AG20443 (cell line): ENCODE results near the gene TAC3.
A peak's percentile ranks its signal among the peaks of the same experiment; 100 is the strongest.
"Not testable (repeated sequence)": the region's sequence is repeated elsewhere in the genome, so short reads cannot be mapped to it uniquely, and the experiment has no call there.

Experiments used
- DNase-seq: peaks from one replicate; pipeline ENCODE4 v3.0.0; 2012; ENCODE audit warnings: low spot score, mixed read lengths

The TAC3 gene

DNA sequence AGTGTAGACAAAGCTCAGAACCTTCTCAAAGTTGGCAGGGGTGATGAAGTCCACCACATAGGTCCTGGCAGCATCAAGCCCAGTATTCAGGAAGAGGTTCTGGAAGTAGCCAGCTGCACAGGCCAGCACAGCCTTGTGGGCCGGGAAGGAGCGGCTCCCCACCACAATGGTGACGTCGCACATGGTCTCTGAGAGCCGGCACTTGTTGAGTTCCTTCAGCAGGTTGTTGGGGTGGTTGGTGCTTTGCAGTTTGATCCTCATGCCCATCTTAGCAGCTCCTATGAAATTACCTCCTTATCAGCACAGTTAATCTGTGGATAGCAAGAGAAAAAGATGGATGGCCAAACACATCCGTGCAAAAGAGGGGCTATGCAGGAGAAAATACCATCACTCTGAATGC lies 11.7 kb downstream of the TAC3 start:
- DNase-seq = no peak

DNA sequence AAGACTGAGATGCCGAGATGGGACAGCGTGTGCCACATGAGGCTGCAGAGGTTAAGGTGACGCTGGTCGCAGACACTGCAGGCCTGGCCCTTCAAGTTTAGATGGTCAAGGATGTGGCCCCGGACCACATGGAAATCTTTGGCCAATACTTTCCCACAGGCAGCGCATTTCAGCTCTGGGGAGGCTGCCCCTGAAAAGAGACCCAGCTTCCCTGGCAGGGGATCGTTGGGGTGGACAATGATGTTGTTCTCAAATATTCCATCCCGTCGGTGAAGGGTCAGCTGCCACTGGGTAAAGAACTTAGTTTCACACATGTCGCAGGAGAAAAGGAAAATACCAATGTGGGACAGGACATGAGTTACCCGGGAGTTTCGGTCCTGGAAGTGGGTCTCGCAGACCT lies 12.9 kb downstream of the TAC3 start:
- no peak for DNase-seq

DNA sequence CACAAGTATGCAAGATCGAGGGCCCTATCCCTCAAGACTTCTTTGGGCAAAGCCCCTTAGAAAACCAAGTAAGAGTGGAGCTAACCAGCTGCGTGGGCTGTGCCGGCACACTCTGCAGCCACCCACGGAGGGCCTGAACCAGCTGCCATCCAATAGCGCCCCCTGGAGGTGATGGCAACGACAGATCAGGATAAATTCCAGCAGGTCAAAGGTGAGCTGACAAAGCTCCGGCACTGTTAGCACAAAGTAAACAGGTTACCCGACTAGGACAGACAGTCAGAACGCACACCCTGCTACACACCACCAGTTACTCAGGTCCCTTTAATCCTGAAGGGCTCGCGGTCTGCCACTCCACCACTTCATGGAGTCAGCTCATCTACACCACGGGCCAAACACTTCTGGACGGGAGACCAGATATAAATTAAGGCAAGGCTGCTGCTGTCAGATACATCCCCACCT lies 14.9 kb downstream of the TAC3 start:
- DNase-seq = peak; percentile 84

DNA sequence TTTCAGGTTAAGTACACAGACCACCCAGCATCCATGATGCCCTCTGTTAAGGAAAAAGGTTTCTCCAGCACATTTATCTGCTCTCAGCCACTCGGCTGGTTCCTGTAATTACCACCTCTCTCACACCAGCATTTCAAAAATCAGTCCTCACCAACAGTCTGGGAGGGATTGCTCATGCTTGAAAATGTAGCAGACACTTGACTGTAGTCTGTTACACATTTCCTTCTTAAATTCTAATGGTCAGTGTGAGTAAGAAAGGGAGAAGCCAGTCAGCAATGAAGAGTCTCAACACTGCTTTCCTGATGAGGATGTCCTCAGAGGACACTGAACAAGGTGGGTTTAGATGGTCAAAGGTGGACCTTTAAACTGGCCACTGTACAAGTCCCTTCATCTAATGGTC lies 15.9 kb downstream of the TAC3 start:
- no peak for DNase-seq

DNA sequence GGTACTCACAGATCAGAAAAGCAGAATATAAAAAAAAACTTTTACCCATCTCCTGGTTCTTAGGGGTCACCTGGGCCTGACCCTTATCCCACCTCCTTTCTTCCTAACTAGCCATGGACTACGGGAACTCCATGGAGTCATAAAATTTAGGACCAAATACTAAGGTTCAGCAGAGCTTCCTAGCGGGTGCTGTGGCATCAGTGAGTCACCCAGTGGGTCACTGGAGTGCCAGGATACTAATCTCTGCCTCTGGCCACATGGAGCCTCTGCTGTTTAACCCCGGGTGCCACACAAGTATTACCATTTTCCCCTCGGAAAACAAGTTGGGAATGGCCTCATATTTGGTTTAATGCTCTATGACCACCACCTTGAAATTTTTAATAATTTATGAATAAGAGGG lies 16.9 kb downstream of the TAC3 start:
- no peak for DNase-seq

DNA sequence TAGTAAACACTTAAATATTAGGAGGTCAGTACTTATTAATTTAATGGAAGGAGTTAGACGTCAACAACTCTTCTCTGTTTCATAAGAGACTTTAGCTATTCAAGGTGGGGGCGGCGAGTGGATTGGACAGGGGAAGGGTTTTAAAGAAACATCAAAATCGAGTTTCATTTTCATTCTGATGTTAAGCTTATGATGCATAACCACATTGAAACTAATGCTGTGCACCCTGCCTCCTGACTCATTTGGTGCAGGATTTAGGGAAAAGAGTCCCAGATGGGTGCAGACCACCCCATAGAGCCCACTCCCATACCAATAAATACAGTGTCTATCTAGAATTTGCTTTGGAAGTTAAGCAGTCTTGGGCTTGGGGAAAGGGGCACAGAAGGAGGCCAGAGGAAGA lies 17.3 kb downstream of the TAC3 start:
- DNase-seq = no peak

DNA sequence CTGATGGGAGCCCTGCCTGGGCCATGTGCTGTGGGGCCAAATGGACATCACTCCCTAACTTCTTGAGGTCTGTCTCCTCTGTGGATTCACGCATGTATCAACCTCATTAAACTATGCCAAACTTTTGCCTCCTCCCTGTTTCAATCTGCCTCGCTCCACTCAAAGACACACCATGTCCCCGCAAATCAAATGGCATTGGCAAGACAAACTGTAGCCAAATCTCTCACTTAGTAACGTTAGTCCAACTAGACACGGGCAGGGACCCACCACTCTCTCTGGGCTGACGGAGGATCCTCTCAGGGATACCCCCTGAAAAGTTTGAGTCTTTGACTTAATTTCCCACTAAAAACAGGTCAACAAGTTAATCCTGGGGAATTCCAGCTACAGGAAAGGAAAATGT lies 18.0 kb downstream of the TAC3 start:
- no peak for DNase-seq

DNA sequence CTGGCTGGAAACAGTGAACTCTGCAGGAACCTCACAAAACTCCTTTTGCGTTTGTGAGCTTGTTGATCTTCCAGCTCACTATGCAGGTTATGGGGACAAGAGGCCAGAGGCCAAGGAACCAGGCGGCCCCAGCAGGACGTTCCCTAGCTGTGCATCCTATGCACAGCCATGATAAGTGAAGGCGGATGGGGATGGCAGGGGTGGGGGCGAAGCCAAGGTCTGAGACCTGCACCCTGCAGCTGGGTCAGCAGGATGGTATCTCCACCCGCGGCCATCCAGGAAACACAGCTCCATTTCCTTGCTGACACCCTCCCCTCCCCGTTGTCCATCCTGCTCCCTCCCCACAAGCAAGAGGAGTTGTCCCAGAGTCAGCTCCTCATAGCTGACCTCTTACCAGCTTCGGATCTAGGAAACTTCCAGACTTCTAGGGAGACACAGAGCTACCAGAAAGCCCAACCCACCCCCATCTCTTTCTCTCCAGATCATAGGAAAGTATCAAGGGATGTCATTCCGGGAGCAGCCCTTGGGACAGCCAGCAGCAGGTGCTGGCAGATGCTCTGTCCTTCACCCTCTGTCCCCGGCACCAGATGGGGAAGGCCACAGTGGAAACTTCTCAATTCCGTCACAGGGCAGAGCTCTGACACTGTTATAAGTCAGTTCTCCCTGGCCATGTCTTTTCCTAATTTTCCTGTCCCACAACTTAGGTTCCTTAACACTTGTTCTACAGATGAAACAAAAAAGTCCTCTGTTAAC lies 19.4 kb downstream of the TAC3 start:
- DNase-seq = no peak

DNA sequence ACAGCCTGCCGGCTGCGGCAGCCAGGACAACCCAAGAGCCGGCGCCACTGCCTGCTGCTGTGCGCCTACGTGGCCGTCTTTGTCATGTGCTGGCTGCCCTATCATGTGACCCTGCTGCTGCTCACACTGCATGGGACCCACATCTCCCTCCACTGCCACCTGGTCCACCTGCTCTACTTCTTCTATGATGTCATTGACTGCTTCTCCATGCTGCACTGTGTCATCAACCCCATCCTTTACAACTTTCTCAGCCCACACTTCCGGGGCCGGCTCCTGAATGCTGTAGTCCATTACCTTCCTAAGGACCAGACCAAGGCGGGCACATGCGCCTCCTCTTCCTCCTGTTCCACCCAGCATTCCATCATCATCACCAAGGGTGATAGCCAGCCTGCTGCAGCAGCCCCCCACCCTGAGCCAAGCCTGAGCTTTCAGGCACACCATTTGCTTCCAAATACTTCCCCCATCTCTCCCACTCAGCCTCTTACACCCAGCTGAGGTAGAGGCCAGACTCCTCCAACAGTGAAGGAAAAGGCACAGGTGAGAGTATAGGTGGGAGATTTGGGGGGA lies 20.3 kb downstream of the TAC3 start:
- DNase-seq = no peak

DNA sequence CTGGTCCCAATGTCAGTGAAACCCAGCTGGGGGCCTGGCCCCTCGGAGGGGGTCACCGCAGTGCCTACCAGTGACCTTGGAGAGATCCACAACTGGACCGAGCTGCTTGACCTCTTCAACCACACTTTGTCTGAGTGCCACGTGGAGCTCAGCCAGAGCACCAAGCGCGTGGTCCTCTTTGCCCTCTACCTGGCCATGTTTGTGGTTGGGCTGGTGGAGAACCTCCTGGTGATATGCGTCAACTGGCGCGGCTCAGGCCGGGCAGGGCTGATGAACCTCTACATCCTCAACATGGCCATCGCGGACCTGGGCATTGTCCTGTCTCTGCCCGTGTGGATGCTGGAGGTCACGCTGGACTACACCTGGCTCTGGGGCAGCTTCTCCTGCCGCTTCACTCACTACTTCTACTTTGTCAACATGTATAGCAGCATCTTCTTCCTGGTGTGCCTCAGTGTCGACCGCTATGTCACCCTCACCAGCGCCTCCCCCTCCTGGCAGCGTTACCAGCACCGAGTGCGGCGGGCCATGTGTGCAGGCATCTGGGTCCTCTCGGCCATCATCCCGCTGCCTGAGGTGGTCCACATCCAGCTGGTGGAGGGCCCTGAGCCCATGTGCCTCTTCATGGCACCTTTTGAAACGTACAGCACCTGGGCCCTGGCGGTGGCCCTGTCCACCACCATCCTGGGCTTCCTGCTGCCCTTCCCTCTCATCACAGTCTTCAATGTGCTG lies 21.0 kb downstream of the TAC3 start:
- DNase-seq = no peak

DNA sequence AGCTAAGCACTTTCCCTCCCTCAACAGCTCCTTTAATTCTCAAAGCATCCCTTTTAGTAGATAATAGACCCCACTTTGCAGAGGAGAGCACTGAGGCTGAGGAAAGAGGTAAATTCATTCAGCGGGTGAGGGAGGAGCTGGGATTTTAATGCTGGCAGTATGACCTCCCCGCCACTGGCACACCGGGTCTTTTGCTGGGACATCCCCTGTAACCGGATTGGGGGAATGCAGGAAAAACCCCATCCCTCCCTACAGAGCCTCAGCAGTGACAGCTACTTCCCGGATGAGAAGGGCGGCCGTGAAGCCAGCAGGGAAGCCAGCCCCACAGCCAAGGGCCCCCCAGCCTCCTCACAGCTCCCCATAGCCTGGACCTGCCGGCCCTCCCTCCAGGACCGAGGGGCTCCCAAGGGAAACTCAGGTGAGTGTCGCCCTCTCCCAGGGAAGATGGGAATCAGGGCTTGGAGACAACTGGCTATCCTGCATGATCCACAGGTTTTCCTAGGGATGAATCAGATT lies 22.0 kb downstream of the TAC3 start:
- DNase-seq = no peak

DNA sequence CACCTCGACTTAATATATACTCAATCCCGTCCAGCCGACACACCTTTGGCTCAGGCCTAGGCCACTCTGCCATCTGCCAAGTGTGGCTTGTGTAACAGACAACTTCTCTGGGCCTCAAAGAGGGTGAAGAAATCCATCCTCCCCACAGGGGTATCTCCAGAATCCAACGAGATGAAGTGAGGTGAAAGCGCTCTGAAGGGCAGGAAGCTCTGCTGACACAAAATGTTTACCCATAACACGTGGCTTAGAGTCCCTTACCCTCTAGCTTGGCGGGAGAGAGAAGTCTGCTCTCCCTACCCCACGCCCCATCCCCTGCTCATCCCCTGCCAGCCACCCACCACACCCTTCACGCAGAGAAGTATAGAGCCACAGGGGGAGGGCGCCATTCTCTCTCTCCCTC lies 23.0 kb downstream of the TAC3 start:
- DNase-seq = no peak

DNA sequence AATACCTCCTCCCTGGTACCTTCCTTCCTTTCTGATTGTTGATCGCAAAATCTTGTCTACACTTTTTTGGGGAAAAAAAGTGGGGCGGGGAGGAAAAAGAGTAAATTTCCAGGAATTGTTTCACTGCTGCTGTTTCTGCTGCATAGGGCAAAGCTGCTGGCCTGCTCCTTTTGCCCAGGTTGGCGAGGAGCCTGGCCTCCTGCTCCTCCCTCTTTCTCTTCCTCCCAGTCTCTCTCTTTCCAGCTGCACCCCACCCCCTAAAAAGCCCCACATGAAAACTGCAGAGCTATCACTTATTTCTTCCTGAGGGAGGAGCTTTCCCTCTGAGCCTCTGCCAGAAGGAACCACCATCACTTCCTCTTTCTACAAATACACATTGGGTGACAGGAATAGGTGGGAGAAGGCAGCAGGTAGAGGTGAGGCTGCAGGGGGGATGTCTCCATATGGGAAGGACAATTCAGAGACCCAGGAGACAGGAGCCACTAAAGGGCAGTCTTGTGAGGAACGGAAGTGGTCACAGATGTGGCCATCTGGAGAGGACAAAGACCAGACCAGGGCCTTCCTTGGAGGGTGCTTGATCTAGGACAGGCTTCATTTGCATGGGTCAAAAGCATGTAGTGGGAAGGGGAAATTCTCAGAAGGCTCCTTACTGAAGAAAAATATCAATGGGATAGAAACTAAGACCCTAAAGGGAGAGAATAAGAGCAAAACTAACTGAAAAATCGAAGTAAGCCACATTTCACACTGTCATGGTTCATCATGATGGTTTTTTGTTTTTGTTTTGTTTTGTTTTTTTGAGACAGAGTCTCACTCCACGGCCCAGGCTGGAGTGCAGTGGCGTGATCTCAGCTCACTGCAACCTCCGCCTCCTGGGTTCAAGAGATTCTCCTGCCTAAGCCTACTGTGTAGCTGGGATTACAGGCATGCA lies 24.7 kb downstream of the TAC3 start:
- no peak for DNase-seq

DNA sequence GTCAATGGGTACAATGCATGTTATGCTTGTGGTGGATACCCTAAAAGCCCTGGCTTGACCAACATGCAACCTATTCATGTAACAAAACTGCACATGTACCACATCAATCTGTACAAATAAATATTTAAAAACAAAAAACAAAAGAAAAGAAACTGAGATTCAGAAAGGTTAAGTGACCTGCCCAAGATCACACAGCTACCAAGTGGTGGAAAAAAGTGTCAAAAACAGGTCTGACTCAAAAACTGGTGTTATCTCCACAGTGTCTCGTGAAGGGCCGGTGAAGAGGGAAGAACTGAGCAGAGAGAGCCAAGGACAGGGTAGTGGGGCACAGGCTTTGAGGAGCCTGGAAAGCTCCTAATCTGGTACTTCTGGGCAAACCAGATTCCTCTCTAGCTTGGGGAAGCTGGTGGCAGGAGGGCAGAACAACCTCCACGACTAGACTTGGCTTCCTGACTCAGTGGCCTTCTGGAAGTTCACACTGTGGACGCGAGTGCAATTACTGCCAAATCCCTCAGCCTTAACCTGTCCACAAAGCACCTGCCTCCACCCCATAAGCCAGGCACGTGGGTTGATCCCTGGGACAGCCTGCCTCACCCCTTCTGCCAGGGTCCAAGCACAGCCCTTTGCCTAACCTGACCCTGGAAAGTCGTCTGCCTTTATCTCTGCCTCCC lies 25.5 kb downstream of the TAC3 start:
- DNase-seq = no peak

DNA sequence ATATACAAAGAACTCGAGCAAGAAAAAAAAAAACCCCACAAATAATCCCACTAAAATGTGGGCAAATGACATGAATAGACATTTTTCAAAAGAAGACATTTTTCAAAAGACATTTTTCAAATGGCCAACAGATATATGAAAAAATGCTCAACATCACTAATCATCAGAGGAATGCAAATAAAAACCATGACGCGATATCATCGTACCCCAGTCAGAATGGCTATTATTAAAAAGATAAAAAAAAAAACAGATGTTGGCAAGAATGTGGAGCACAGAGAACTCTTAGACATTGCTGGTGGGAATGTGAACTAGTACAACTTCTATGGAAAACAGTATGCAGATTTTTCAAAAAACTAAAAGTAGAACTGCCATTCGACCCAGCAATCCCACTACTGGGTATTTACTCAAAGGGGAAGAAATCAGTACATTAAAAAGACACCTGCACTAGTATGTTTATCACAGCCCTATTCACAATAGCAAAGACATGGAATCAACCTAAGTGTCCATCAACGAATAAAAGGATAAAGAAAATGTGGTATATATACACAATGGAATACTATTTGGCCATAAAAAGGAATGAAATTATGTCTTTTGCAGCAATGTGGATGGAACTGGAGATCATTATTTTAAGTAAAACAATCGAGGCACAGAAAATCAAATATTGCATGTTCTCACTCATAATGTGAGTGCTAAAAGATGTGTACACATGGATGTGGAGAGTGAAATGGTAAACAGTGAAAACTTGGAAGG lies 26.3 kb downstream of the TAC3 start:
- DNase-seq = no peak

DNA sequence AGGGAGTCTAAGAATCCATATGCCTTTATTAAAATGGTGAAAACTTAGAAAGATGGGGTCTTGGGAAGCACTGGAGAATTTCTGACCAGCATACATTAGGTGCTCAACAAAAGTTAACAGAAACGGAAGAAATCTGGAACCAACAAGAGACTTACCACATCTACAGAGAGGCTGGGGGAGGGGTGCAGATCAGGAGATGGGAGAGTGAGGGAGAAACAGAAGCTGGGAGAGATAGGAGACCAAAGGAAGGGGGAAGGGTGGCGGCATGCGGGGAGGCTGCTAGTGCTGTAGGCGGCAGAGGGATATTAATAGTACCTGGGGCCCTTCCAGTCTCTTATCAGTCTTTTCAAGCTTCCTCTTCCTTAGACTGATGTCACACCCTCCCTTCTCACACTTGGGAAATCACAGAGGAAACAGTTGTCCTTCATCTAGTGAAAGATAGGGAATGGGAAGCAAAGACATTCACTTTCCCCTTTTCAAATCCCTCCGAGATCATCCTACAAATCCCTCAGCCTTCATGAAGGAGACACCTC lies 28.1 kb downstream of the TAC3 start:
- DNase-seq = no peak

DNA sequence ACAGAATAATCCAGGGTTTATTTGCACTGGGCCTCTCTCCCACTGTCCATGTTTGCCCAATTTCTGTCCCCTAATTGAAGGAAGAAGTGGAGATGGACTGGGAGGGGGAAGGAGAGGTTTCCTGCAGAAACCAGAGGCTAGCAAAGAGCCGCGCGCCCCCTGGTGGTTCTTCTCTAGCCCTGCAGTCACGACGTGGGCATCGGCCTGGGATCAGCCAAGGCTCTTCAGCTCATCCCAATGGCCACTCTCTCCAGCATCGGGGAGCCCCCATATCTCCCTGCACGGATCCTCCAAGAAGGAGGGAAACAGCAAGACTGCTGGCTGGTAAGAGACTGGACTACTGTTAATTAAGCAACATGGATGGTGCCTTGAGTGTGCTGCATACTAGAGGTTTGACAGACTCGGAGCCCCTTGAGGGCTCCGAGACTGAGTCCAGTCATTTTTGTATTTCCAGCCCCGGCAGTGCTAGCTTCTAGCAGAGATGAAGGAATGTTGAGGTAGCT lies 28.7 kb downstream of the TAC3 start:
- peak; percentile 90 for DNase-seq

DNA sequence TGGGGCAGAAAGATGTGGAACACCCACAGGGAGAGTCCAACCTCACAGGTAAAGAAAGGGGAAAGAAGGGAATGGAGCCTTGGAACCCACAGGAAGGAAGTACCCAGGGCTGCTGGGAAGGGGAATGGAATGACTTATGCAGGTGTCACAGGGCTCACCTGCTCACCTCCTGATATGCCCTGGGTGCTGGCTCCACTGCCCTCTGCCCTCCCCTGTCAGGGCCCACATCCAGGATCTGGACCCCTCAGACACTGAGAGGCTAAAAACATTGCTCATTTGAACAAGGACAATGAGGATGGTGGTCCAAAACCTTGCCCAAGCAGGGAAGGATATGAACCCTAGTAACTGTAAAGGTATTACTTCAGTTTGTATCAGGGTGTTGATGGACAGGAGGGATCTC lies 29.3 kb downstream of the TAC3 start:
- DNase-seq = no peak

DNA sequence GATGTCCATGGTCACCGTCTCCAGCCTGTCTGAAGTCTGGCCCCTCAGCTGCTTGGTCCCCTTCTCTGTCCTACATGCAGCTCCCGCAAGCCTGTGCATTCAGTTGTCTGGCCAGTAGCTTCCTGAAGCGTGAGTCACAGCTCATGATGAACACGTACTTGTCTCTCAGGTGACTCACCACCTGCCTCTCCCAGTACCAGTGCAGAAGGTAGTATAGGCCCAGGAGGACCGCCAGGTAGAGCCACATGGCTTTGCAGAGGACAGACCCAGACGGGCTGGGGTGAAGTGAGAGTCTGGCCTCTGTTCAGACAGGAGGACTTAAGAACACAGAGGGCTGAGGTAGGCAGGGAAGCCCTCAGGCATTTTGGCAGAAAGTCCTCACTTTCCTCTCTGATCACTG lies 30.6 kb downstream of the TAC3 start:
- not testable (repeated sequence) for DNase-seq

DNA sequence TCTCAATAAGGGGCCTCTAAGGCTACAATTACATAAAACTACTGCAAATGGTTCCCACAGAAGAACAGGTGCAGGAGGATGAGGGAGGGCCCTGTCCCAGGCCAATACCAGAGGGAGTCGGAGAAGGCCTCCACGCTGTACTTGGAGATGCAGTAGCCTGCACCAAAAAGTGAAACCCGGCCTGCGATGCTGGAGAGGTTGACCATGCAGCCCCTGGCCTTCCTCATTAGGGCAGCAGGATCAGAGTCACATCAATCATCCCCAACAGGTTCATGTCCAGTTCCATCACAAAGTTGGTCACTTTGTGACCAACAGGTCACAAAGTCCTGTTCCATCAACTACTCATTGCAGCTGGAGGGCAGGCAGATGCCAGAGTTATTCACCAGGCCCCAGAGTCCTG lies 32.9 kb downstream of the TAC3 start:
- no peak for DNase-seq
